PC-3 (cell line): ENCODE data around the gene LINC00305. TPM values are rescaled to one million over a fixed set of nuclear protein-coding genes. Genes with fewer than 3 reads are reported as not detected.

Experiments used
- ATAC-seq: fragments of 200-7000 bp; cut with Tn5 transposase; 2 replicates; pipeline ENCODE4 v1.9.1; 2020; ENCODE audit warnings: mild to moderate bottlenecking, moderate library complexity
- BruUV-seq: library from RNA; stranded (reverse); fragments of 400-500 nt; replicated peaks from 2 replicates; lab custom pipeline; 2021; lab: Mats Ljungman, UMichigan
- CTCF ChIA-PET: fragments of 300-600 bp; sonication (Branson Sonifier 250); formaldehyde crosslinking; loops from one replicate; lab custom pipeline; 2022; ENCODE audit warnings: antibody characterized with exemption; lab: Charles Lee
- POLR2A ChIA-PET: fragments of 300-600 bp; sonication (Branson Sonifier 250); formaldehyde crosslinking; loops from one replicate; lab custom pipeline; 2022; ENCODE audit warnings: antibody characterized with exemption; ENCODE audit not compliant: unreplicated experiment; lab: Charles Lee
- DNase-seq: peaks from one replicate; pipeline ENCODE4 v3.0.0-alpha.2; 2015
- H2AFZ ChIP-seq: fragments of 300-600 bp; sonication (generic); 2 replicates; pipeline ENCODE4 v1.6.0; 2016; ENCODE audit warnings: antibody characterized with exemption, low read length
- H3F3A ChIP-seq: fragments of 300-600 bp; sonication (generic); one replicate; pipeline ENCODE4 v1.6.0; 2017; ENCODE audit warnings: antibody characterized with exemption, low read length, control low read depth, mild to moderate bottlenecking; ENCODE audit not compliant: unreplicated experiment
- H3K27ac ChIP-seq: fragments of 300-600 bp; sonication (generic); 2 replicates; pipeline ENCODE4 v1.5.1; 2016; ENCODE audit warnings: mild to moderate bottlenecking, low read length
- H3K27me3 ChIP-seq: fragments of 300-600 bp; sonication (generic); 2 replicates; pipeline ENCODE4 v1.6.1; 2016; ENCODE audit warnings: low read length, mixed read lengths
- H3K36me3 ChIP-seq: fragments of 300-600 bp; sonication (generic); 2 replicates; pipeline ENCODE4 v1.6.1; 2016; ENCODE audit warnings: low read depth, mixed run types, low read length, mixed read lengths
- H3K4me1 ChIP-seq: fragments of 300-600 bp; sonication (generic); 2 replicates; pipeline ENCODE4 v1.5.1; 2016; ENCODE audit warnings: low read length; ENCODE audit not compliant: insufficient read depth
- H3K4me2 ChIP-seq: fragments of 300-600 bp; sonication (generic); 2 replicates; pipeline ENCODE4 v1.6.0; 2016; ENCODE audit warnings: low read length
- H3K4me3 ChIP-seq: fragments of 300-600 bp; sonication (generic); 2 replicates; pipeline ENCODE4 v1.5.1; 2016; ENCODE audit warnings: mild to moderate bottlenecking, low read length, mixed read lengths
- H3K79me2 ChIP-seq: fragments of 300-600 bp; sonication (generic); 2 replicates; pipeline ENCODE4 v1.6.1; 2017; ENCODE audit warnings: low read length, mixed read lengths
- H3K9ac ChIP-seq: fragments of 300-600 bp; sonication (generic); 2 replicates; pipeline ENCODE4 v1.6.0; 2016; ENCODE audit warnings: mild to moderate bottlenecking, low read length
- H3K9me2 ChIP-seq: fragments of 300-600 bp; sonication (generic); replicated peaks from 2 replicates; pipeline ENCODE4 v1.6.1; 2016; ENCODE audit warnings: mixed run types, low read length, mixed read lengths
- H3K9me3 ChIP-seq: fragments of 300-600 bp; sonication (generic); 2 replicates; pipeline ENCODE4 v1.6.1; 2016; ENCODE audit warnings: low read length, mixed read lengths
- H4K20me1 ChIP-seq: fragments of 300-600 bp; sonication (generic); 2 replicates; pipeline ENCODE4 v1.6.1; 2016; ENCODE audit warnings: low read length, mixed read lengths
- CTCF ChIP-seq: fragments of 300-600 bp; sonication (generic); conservative IDR thresholded peaks from 2 replicates; pipeline ENCODE4 v1.5.1; 2017; ENCODE audit warnings: antibody characterized with exemption, low read depth, mild to moderate bottlenecking, low read length
- EZH2 ChIP-seq: fragments of 300-600 bp; sonication (generic); IDR thresholded peaks from one replicate; pipeline ENCODE4 v1.6.1; 2017; ENCODE audit warnings: antibody characterized with exemption, mild to moderate bottlenecking, low read length; ENCODE audit not compliant: unreplicated experiment
- EZH2phosphoT487 ChIP-seq: fragments of 300-600 bp; sonication (generic); IDR thresholded peaks from 2 replicates; pipeline ENCODE4 v1.6.1; 2018; ENCODE audit warnings: mild to moderate bottlenecking, antibody characterized with exemption, low read length, borderline replicate concordance
- intact Hi-C: fragments of 100-400 bp; cut with micrococcal nuclease; formaldehyde crosslinking; loops from 2 replicates; pipeline ENCODE4 v1.9.0; 2023
- total RNA-seq: library from RNA; depleted of rRNA; stranded (reverse); fragments of >200 nt; gene quantifications from 2 replicates; pipeline ENCODE4 v1.2.3, GENCODE V29; 2014

The LINC00305 gene
- total RNA-seq, 1 experiment from 2014 or later, result not detected

GRCh38 chr18:64131314-64131713 is 17.6 kb downstream of the LINC00305 start:
- TF ChIP-seq EZH2phosphoT487 (no peak), EZH2 (no peak), CTCF (no peak)
- H2AFZ ChIP-seq, result no peak overlapping the region
- no TSS peak for BruUV-seq
- H3K79me2 ChIP-seq, result no peaks in the 10 kb centered on the region
- H3F3A ChIP-seq, result no peaks in the 10 kb centered on the region
- no peak overlapping the region for H3K27ac ChIP-seq
- H3K4me2 ChIP-seq, result no peak overlapping the region
- DNase-seq (no peak), ATAC-seq (no peak)
- no peak overlapping the region for H3K4me3 ChIP-seq
- H3K27me3 ChIP-seq, result peaks cover 39% of the 10 kb centered on the region
- intact Hi-C loops, result no loop called here
- H3K36me3 ChIP-seq, result no peaks in the 10 kb centered on the region
- no peak overlapping the region for H3K9ac ChIP-seq
- POLR2A ChIA-PET, result no interaction called here
- no peaks in the 10 kb centered on the region for H4K20me1 ChIP-seq
- CTCF ChIA-PET, result no interaction called here
- no peaks in the 10 kb centered on the region for H3K9me3 ChIP-seq
- no peaks in the 10 kb centered on the region for H3K4me1 ChIP-seq
- no peaks in the 10 kb centered on the region for H3K9me2 ChIP-seq

DNA sequence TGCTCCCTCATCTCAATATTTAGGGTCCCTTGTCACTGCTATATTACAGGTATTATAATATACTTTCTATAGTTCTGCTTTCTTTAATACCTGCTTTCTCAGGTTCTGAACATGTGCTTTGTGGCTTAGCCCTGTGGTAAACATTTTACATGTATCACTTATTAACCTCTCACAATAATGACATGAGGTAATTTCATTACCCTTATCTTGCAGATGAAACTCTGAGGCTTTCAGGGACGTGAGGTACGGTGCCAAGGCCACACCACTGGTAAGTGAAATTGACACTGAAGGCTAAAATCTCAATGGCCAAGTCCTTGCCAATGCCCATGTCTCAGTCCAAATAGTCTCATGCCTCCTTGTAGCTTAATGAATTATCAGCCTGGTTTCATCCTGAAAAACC is 21.7 kb downstream of the LINC00305 start:
- H3K36me3 ChIP-seq, result no peaks in the 10 kb centered on the region
- no peaks in the 10 kb centered on the region for H3K9me2 ChIP-seq
- ChIA-PET POLR2A (no interaction called here), CTCF (no interaction called here)
- H3K27me3 ChIP-seq, result peaks cover 31% of the 10 kb centered on the region; the same call in 1 of the 2 replicates
- no peak overlapping the region for H3K4me3 ChIP-seq
- H3K79me2 ChIP-seq, result no peaks in the 10 kb centered on the region
- ATAC-seq (no peak), DNase-seq (no peak)
- no peak overlapping the region for H3K27ac ChIP-seq
- H3K4me2 ChIP-seq, result no peak overlapping the region
- H2AFZ ChIP-seq, result no peak overlapping the region
- H4K20me1 ChIP-seq, result no peaks in the 10 kb centered on the region
- no peak overlapping the region for H3K9ac ChIP-seq
- no peaks in the 10 kb centered on the region for H3F3A ChIP-seq
- no peak for TF ChIP-seq CTCF
- no peak for TF ChIP-seq EZH2phosphoT487
- no peak for TF ChIP-seq EZH2
- H3K4me1 ChIP-seq, result no peaks in the 10 kb centered on the region
- intact Hi-C loops, result no loop called here
- H3K9me3 ChIP-seq, result no peaks in the 10 kb centered on the region
- no TSS peak for BruUV-seq

DNA sequence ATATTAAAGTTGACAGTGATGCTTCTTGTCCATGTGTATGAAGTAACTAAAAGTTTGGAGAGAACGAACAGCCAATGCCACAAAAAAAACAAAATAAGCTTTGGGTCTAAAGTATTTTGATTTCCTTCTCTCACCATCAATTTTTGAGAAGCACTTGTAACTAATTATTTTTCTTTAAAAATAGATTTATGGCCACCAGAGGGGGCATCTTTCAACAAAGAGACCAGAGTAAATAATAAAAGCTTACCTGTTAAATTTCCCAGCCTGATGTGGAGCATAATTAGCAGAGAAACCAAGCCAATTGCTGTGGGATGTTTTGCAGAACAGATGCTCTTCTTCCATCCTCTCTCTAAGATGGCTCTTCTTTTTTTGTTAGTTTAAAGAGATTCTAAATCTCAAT is 29.0 kb downstream of the LINC00305 start:
- TF ChIP-seq CTCF (peak; percentile 54), EZH2phosphoT487 (no peak)
- H3K9me2 ChIP-seq, result no peaks in the 10 kb centered on the region
- ChIA-PET POLR2A (no interaction called here), CTCF (interaction anchor here (0.6 to 0.7 kb wide), 5 partner anchors 260 to 1672 kb away, joined by 3 to 4 read pairs (median 3); no protein-coding TSS in a partner anchor)
- no peak overlapping the region for H3K27ac ChIP-seq
- no peaks in the 10 kb centered on the region for H3F3A ChIP-seq
- no peak overlapping the region for H3K9ac ChIP-seq
- H3K36me3 ChIP-seq, result no peaks in the 10 kb centered on the region
- DNase-seq, result peak; percentile 29
- no peaks in the 10 kb centered on the region for H3K9me3 ChIP-seq
- no peaks in the 10 kb centered on the region for H3K4me1 ChIP-seq
- no peak overlapping the region for H3K4me3 ChIP-seq
- intact Hi-C loops, result loop anchor here (1.0 kb wide), 1 partner anchor 210 kb away; no protein-coding TSS in a partner anchor
- H3K4me2 ChIP-seq, result no peak overlapping the region
- no peaks in the 10 kb centered on the region for H3K79me2 ChIP-seq
- no peaks in the 10 kb centered on the region for H4K20me1 ChIP-seq
- H2AFZ ChIP-seq, result no peak overlapping the region
- no TSS peak for BruUV-seq
- peaks cover 38% of the 10 kb centered on the region for H3K27me3 ChIP-seq
- ATAC-seq, result no peak
